Suprapubic skin (tissue), 4 donors: ENCODE measurements around the gene NTN1. TPM values are rescaled to one million over a fixed set of nuclear protein-coding genes. Genes with fewer than 3 reads are reported as not detected.
A peak's percentile ranks its signal among the peaks of the same experiment; 100 is the strongest.

Experiments used
- DNase-seq, 2 donors: peaks; one replicate each; pipeline ENCODE4 v3.0.0-alpha.2; 2019; ENCODE audit warnings: low spot score in 2 of 2
- H3K27ac ChIP-seq: fragments of 200-600 bp; sonication (generic); one replicate; pipeline ENCODE4 v1.5.1; 2019
- H3K27me3 ChIP-seq: fragments of 200-600 bp; sonication (generic); one replicate; pipeline ENCODE4 v1.5.1; 2019
- H3K36me3 ChIP-seq: fragments of 200-600 bp; sonication (generic); one replicate; pipeline ENCODE4 v1.5.1; 2019
- H3K4me1 ChIP-seq: fragments of 200-600 bp; sonication (generic); one replicate; pipeline ENCODE4 v1.5.1; 2019
- H3K4me3 ChIP-seq: fragments of 200-600 bp; sonication (generic); one replicate; pipeline ENCODE4 v1.5.1; 2019; ENCODE audit warnings: mild to moderate bottlenecking
- H3K9me3 ChIP-seq: fragments of 200-600 bp; sonication (generic); one replicate; pipeline ENCODE4 v1.5.1; 2019
- CTCF ChIP-seq, 2 donors: fragments of 200-600 bp in 1 of 2; fragments of 450-650 bp in 1 of 2; sonication (generic) in 1 of 2; IDR thresholded peaks; one replicate each; pipeline ENCODE4 v1.5.1; 2016 to 2019; ENCODE audit warnings: antibody characterized with exemption in 2 of 2, mild to moderate bottlenecking in 1 of 2, moderate library complexity in 1 of 2
- EP300 ChIP-seq: sonication (generic); formaldehyde crosslinking; IDR thresholded peaks from one replicate; pipeline ENCODE4 v1.6.1; 2017; ENCODE audit warnings: antibody characterized with exemption
- POLR2A ChIP-seq, 2 donors: fragments of 450-650 bp; IDR thresholded peaks; one replicate each; pipeline ENCODE4 v1.6.1; 2017; ENCODE audit warnings: antibody characterized with exemption in 2 of 2, mild to moderate bottlenecking in 2 of 2, moderate library complexity in 2 of 2
- POLR2AphosphoS5 ChIP-seq, 3 donors: sonication (generic); formaldehyde crosslinking; IDR thresholded peaks; one replicate each; pipeline ENCODE4 v1.6.1; 2017; ENCODE audit warnings: antibody characterized with exemption in 3 of 3
- WGBS: methylation state at CpG from one replicate; pipeline ENCODE4 v1.1.5; 2018; 5-methylcytosine and 5-hydroxymethylcytosine counted together
- total RNA-seq, 4 donors: library from RNA; depleted of rRNA; stranded (reverse); fragments of >200 nt; gene quantifications; one replicate each; pipeline ENCODE4 v1.1.0, GENCODE V29; 2016

Gene NTN1
- total RNA-seq, 4 donors from 2014 or later, result 2.4 to 5.9 (median 3.4) TPM

- 97% methylated on average over 9 of the region's 9 CpGs for WGBS
- no peak for DNase-seq
- Histone ChIP-seq H3K9me3 (no peaks in the 10 kb centered on the region), H3K36me3 (no peaks in the 10 kb centered on the region), H3K4me1 (no peaks in the 10 kb centered on the region), H3K27ac (no peak overlapping the region), H3K4me3 (no peak overlapping the region), H3K27me3 (no peaks in the 10 kb centered on the region)
- TF ChIP-seq POLR2AphosphoS5 (IDR thresholded peaks at IDR 0.05) (no peak), EP300 (no peak), CTCF (IDR thresholded peaks at IDR 0.05) (no peak), POLR2A (IDR thresholded peaks at IDR 0.05) (no peak)
These were observed 253.7 kb downstream of the NTN1 start for GRCh38 chr17:9274973-9275372.

- Histone ChIP-seq H3K9me3 (no peaks in the 10 kb centered on the region), H3K4me1 (peaks cover 6% of the 10 kb centered on the region), H3K27me3 (no peaks in the 10 kb centered on the region), H3K4me3 (no peak overlapping the region), H3K27ac (no peak overlapping the region), H3K36me3 (no peaks in the 10 kb centered on the region)
- WGBS, result 89% methylated on average over 8 of the region's 8 CpGs
- peak in 1 of 2 donors; percentile 31 for DNase-seq
- TF ChIP-seq CTCF (IDR thresholded peaks at IDR 0.05) (no peak), POLR2AphosphoS5 (IDR thresholded peaks at IDR 0.05) (no peak), EP300 (no peak), POLR2A (IDR thresholded peaks at IDR 0.05) (no peak)
These were observed 258.6 kb downstream of the NTN1 start for GRCh38 chr17:9279893-9280292.

GRCh38 chr17:9283909-9284308, 262.6 kb downstream of the NTN1 start:
- peaks cover 12% of the 10 kb centered on the region for H3K4me1 ChIP-seq
- WGBS, result 55% methylated on average over 2 of the region's 2 CpGs
- H3K27ac ChIP-seq, result no peak overlapping the region
- TF ChIP-seq CTCF (IDR thresholded peaks at IDR 0.05), result no peak
- no peak for TF ChIP-seq EP300
- no peak for TF ChIP-seq POLR2A (IDR thresholded peaks at IDR 0.05)
- no peak for TF ChIP-seq POLR2AphosphoS5 (IDR thresholded peaks at IDR 0.05)
- no peaks in the 10 kb centered on the region for H3K9me3 ChIP-seq
- H3K4me3 ChIP-seq, result no peak overlapping the region
- DNase-seq, result no peak
- H3K36me3 ChIP-seq, result no peaks in the 10 kb centered on the region
- H3K27me3 ChIP-seq, result no peaks in the 10 kb centered on the region

- peak overlapping the region; percentile 72 for H3K27ac ChIP-seq
- 51% methylated on average over 4 of the region's 4 CpGs for WGBS
- no peaks in the 10 kb centered on the region for H3K27me3 ChIP-seq
- peaks cover 15% of the 10 kb centered on the region for H3K4me1 ChIP-seq
- peak in 1 of 2 donors; percentile 66 for DNase-seq
- TF ChIP-seq EP300 (no peak), CTCF (IDR thresholded peaks at IDR 0.05) (no peak), POLR2AphosphoS5 (IDR thresholded peaks at IDR 0.05) (no peak), POLR2A (IDR thresholded peaks at IDR 0.05) (no peak)
- H3K9me3 ChIP-seq, result no peaks in the 10 kb centered on the region
- H3K36me3 ChIP-seq, result no peaks in the 10 kb centered on the region
- no peak overlapping the region for H3K4me3 ChIP-seq
These were observed 263.6 kb downstream of the NTN1 start for GRCh38 chr17:9284884-9285283.

- peak overlapping the region; percentile 72 for H3K27ac ChIP-seq
These were observed 264.5 kb downstream of the NTN1 start for GRCh38 chr17:9285602-9286427.

More at GRCh38 chr17:9285602-9286427, 264.5 kb downstream of the NTN1 start:
- 66% methylated on average over 14 of the region's 14 CpGs for WGBS
- TF ChIP-seq EP300 (no peak), CTCF (IDR thresholded peaks at IDR 0.05) (no peak), POLR2AphosphoS5 (IDR thresholded peaks at IDR 0.05) (no peak), POLR2A (IDR thresholded peaks at IDR 0.05) (no peak)
- DNase-seq, result peak in 1 of 2 donors; percentile 9
- Histone ChIP-seq H3K4me3 (no peak overlapping the region), H3K4me1 (peaks cover 21% of the 10 kb centered on the region), H3K36me3 (no peaks in the 10 kb centered on the region), H3K27me3 (no peaks in the 10 kb centered on the region), H3K9me3 (no peaks in the 10 kb centered on the region)
